Keratinocyte (primary cell): Measurements from ENCODE around the gene PFKP. TPM values are rescaled to one million over a fixed set of nuclear protein-coding genes. Genes with fewer than 3 reads are reported as not detected.

ENCODE experiments used
- DNase-seq: peaks from one replicate; pipeline ENCODE4 v3.0.0-alpha.2; 2011; ENCODE audit warnings: low read depth, missing footprints, low spot score
- FAIRE-seq: peaks from 2 replicates; lab custom pipeline; 2011; peaks lifted over from hg19 to GRCh38; lab: Jason Lieb, UNC
- H2AFZ ChIP-seq: 2 replicates; pipeline ENCODE4 v1.6.0; 2012; ENCODE audit warnings: low read length, control low read depth, inconsistent platforms; ENCODE audit not compliant: control insufficient read depth
- H3K27ac ChIP-seq: 2 replicates; pipeline ENCODE4 v1.5.1; 2011; ENCODE audit warnings: low read length; ENCODE audit not compliant: control insufficient read depth, insufficient read depth
- H3K27me3 ChIP-seq: 3 replicates; pipeline ENCODE4 v1.6.0; 2011; ENCODE audit warnings: low read length; ENCODE audit not compliant: control insufficient read depth, insufficient read depth; ENCODE audit errors: extremely low read depth
- H3K36me3 ChIP-seq, 2 experiments: 2 replicates in 1 of 2; 3 replicates in 1 of 2; pipeline ENCODE4 v1.5.1; 2011; ENCODE audit warnings: low read length in 2 of 2, mild to moderate bottlenecking in 1 of 2; ENCODE audit not compliant: control insufficient read depth in 2 of 2, insufficient read depth in 2 of 2; ENCODE audit errors: extremely low read depth in 1 of 2
- H3K4me1 ChIP-seq: 3 replicates; pipeline ENCODE4 v1.5.1; 2011; ENCODE audit warnings: low read length; ENCODE audit not compliant: control insufficient read depth, insufficient read depth; ENCODE audit errors: extremely low read depth
- H3K4me2 ChIP-seq: 3 replicates; pipeline ENCODE4 v1.6.0; 2011; ENCODE audit warnings: low read depth, low read length; ENCODE audit not compliant: control insufficient read depth, insufficient read depth; ENCODE audit errors: extremely low read depth
- H3K4me3 ChIP-seq, 3 experiments: fragments of 200-600 bp in 1 of 3; sonication (generic) in 1 of 3; 2 replicates in 2 of 3; 3 replicates in 1 of 3; pipeline ENCODE4 v1.5.1; 2011 to 2016; ENCODE audit warnings: low read length in 3 of 3, mild to moderate bottlenecking in 3 of 3, control low read depth in 2 of 3, inconsistent platforms in 1 of 3, low read depth in 1 of 3, mixed read lengths in 1 of 3, mixed run types in 1 of 3, moderate library complexity in 1 of 3; ENCODE audit not compliant: control insufficient read depth in 2 of 3, insufficient read depth in 2 of 3; ENCODE audit errors: extremely low read depth in 1 of 3
- H3K79me2 ChIP-seq: 2 replicates; pipeline ENCODE4 v1.6.0; 2012; ENCODE audit warnings: low read length; ENCODE audit not compliant: control insufficient read depth, insufficient read depth
- H3K9ac ChIP-seq: 3 replicates; pipeline ENCODE4 v1.6.0; 2011; ENCODE audit warnings: low read length; ENCODE audit not compliant: control insufficient read depth, insufficient read depth; ENCODE audit errors: extremely low read depth
- H3K9me1 ChIP-seq: 3 replicates; pipeline ENCODE4 v1.6.0; 2011; ENCODE audit warnings: low read length; ENCODE audit not compliant: control insufficient read depth, insufficient read depth; ENCODE audit errors: extremely low read depth
- H3K9me3 ChIP-seq: 2 replicates; pipeline ENCODE4 v1.5.1; 2012; ENCODE audit warnings: low read depth, low read length; ENCODE audit not compliant: control insufficient read depth
- H4K20me1 ChIP-seq: 3 replicates; pipeline ENCODE4 v1.6.0; 2011; ENCODE audit warnings: low read length; ENCODE audit not compliant: control insufficient read depth, insufficient read depth; ENCODE audit errors: extremely low read depth
- EZH2 ChIP-seq: IDR thresholded peaks from one replicate; pipeline ENCODE4 v1.6.1; 2012; ENCODE audit warnings: inconsistent platforms, mild to moderate bottlenecking, low read length, moderate library complexity
- dilution Hi-C: fragments of 300-500 bp; cut with MboI; formaldehyde crosslinking; loops from one replicate; pipeline ENCODE4 v1.7.0; 2020; ENCODE audit warnings: low sequenced_read_pairs; ENCODE audit not compliant: extremely low pct_ligation_motif_present
- polyA plus RNA-seq, 5 experiments: library from polyadenylated mRNA; depleted of rRNA in 3 of 5; stranded (reverse) in 3 of 5; stranded (forward) in 1 of 5; unstranded in 1 of 5; fragments of >200 nt; gene quantifications; 1 replicate in 1 of 5; 2 replicates in 3 of 5; 3 replicates in 1 of 5; pipeline versions ENCODE4 v1.2.1 to v1.2.3, GENCODE V29; 2011 to 2012; ENCODE audit warnings: missing spikeins in 2 of 5, low read depth in 1 of 5, low replicate concordance in 1 of 5
- TF ChIP-seq, protein P1 (sequence below), 3 experiments: IDR thresholded peaks in 1 of 3; conservative IDR thresholded peaks in 1 of 3; optimal IDR thresholded peaks in 1 of 3; 2 replicates in 2 of 3; 3 replicates in 1 of 3; pipeline versions ENCODE3 to v1.5.1; 2011; ENCODE audit warnings: low read length in 3 of 3, mild to moderate bottlenecking in 3 of 3, moderate library complexity in 2 of 3, control low read depth in 1 of 3, inconsistent platforms in 1 of 3; ENCODE audit not compliant: insufficient read depth in 2 of 3; ENCODE audit errors: extremely low read depth in 1 of 3

The PFKP gene
- polyA plus RNA-seq, 1 donor (not counting 4 experiments of a cell fraction or from before 2014, with no cell fraction given) = 117 TPM

DNA sequence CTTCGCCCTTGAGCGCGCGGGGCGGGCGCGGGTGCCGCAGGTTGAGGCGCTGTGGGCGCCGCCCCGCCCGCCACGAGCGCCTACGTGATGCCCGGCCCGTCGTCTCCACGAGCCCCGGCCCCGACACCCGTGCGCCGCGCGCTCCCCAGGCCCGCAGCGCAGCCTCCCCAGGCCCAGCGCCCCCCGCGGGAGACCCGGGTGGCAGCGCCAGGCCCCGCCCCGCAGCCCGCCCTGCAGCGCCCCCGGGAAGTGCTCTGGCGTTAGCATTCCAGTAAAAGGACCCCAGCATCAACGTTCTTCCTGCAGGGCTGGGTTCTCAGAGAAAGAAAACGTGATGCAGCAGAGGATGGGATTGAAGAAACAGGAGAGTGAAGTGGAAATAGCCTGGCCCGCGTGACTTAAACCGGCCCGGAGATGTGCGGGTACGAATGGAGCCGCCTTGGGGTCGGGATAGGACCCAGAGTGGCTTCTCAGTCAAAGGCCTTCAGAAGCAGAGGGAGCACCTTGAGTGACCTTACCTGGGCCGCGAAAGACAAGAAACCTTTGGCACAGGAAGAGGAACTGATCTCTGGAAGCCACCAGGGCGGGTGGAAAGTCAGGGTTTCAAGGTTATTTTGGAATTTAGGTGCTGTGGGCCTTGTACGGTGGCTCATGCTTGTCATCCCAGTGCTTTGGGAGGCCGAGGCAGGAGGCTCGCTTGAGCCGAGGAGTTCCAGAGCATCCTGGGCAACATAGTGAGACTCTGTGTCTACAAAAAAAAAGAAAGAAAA lies 1.8 kb downstream of the PFKP start:
- no peak for TF ChIP-seq EZH2
- TF ChIP-seq, protein P1, sequence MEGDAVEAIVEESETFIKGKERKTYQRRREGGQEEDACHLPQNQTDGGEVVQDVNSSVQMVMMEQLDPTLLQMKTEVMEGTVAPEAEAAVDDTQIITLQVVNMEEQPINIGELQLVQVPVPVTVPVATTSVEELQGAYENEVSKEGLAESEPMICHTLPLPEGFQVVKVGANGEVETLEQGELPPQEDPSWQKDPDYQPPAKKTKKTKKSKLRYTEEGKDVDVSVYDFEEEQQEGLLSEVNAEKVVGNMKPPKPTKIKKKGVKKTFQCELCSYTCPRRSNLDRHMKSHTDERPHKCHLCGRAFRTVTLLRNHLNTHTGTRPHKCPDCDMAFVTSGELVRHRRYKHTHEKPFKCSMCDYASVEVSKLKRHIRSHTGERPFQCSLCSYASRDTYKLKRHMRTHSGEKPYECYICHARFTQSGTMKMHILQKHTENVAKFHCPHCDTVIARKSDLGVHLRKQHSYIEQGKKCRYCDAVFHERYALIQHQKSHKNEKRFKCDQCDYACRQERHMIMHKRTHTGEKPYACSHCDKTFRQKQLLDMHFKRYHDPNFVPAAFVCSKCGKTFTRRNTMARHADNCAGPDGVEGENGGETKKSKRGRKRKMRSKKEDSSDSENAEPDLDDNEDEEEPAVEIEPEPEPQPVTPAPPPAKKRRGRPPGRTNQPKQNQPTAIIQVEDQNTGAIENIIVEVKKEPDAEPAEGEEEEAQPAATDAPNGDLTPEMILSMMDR (optimal IDR thresholded peaks at IDR 0.05 in 1 of 3, IDR thresholded peaks at IDR 0.05 in 1 of 3, conservative IDR thresholded peaks at IDR 0.05 in 1 of 3; ENCODE audit: extremely low read depth in 1 of 3, insufficient read depth in 2 of 3, low read length in 3 of 3) = no peak

DNA sequence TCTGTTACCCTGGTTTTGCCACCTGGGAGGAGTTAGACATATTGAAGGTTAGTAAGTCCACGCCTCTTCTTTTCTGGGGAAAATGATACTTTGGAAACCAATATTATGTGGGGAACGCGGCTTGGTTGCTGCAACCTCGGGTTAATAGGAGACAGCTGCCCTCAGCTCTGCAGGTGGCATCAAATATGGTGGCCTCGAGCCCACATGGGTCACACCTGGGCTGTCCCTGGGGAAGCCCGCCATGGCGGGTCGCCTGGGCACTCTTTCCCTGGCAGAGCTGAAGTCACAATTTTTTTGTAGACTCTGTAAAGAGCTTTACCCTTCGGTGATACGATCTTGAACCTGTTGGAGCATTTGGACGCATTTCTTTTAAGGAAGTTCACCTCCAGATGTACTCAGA lies 2.5 kb downstream of the PFKP start:
- Histone ChIP-seq H3K9me3 (no peaks in the 10 kb centered on the region), H3K9me1 (peaks cover 13% of the 10 kb centered on the region), H3K27ac (no peak overlapping the region), H4K20me1 (peaks cover 23% of the 10 kb centered on the region), H3K79me2 (peaks cover 69% of the 10 kb centered on the region), H3K4me2 (peak overlapping the region; percentile 79), H3K36me3 (peaks cover 7 to 25% of the 10 kb centered on the region in 2 experiments), H3K9ac (no peak overlapping the region), H3K27me3 (peaks cover 11% of the 10 kb centered on the region), H3K4me3 (no peak overlapping the region), H2AFZ (no peak overlapping the region), H3K4me1 (peaks cover 45% of the 10 kb centered on the region)
- DNase-seq = no peak
- dilution Hi-C loops = no loop called here
- no peak for FAIRE-seq
- TF ChIP-seq EZH2 = no peak
- TF ChIP-seq, protein P1 (optimal IDR thresholded peaks at IDR 0.05 in 1 of 3, IDR thresholded peaks at IDR 0.05 in 1 of 3, conservative IDR thresholded peaks at IDR 0.05 in 1 of 3; ENCODE audit: extremely low read depth in 1 of 3, insufficient read depth in 2 of 3, low read length in 3 of 3) = no peak

More for the DNA sequence above, 1.8 kb downstream of the PFKP start:
- H3K9me3 ChIP-seq = no peaks in the 10 kb centered on the region
- peak overlapping the region; percentile 79 for H3K4me2 ChIP-seq
- dilution Hi-C loops = no loop called here
- H4K20me1 ChIP-seq = peaks cover 21% of the 10 kb centered on the region
- H3K9ac ChIP-seq = peak overlapping the region; percentile 85
- H3K4me3 ChIP-seq = peak overlapping the region; percentile 81 to 91 (median 91)
- DNase-seq = no peak
- no peak overlapping the region for H2AFZ ChIP-seq
- H3K27ac ChIP-seq = peak overlapping the region; percentile 66
- no peak for FAIRE-seq
- H3K36me3 ChIP-seq = peaks cover 7 to 25% of the 10 kb centered on the region in 2 experiments
- H3K27me3 ChIP-seq = peaks cover 11% of the 10 kb centered on the region
- H3K4me1 ChIP-seq = peaks cover 40% of the 10 kb centered on the region
- peaks cover 61% of the 10 kb centered on the region for H3K79me2 ChIP-seq
- peaks cover 13% of the 10 kb centered on the region for H3K9me1 ChIP-seq
